SU-DHL-6 (cell line): ENCODE data around the gene CDC42BPA.

Experiments used
- H2AFZ ChIP-seq: fragments of 200-600 bp; sonication (generic); 2 replicates; pipeline ENCODE4 v1.6.1; 2014; ENCODE audit warnings: low read depth, mild to moderate bottlenecking, moderate library complexity, mixed read lengths, antibody characterized with exemption, low read length; ENCODE audit not compliant: severe bottlenecking
- H3F3A ChIP-seq: fragments of 200-600 bp; shearing (Covaris generic); 2 replicates; pipeline ENCODE4 v1.6.0; 2016; ENCODE audit warnings: antibody characterized with exemption, mild to moderate bottlenecking; ENCODE audit not compliant: insufficient read depth
- H3K27ac ChIP-seq: fragments of 200-600 bp; sonication (generic); 2 replicates; pipeline ENCODE4 v1.5.1; 2016; ENCODE audit warnings: low read depth, mild to moderate bottlenecking, low read length, moderate library complexity, mixed read lengths
- H3K27me3 ChIP-seq: fragments of 200-600 bp; sonication (generic), shearing (Covaris generic); 2 replicates; pipeline ENCODE4 v1.6.0; 2014; ENCODE audit warnings: mild to moderate bottlenecking, low read length
- H3K36me3 ChIP-seq: fragments of 200-600 bp; sonication (generic); 2 replicates; pipeline ENCODE4 v1.6.1; 2014; ENCODE audit warnings: mild to moderate bottlenecking, low read length, mixed read lengths
- H3K4me2 ChIP-seq: fragments of 300-600, 200-600 bp; shearing (Covaris generic), sonication (generic); 2 replicates; pipeline ENCODE4 v1.6.0; 2014; ENCODE audit warnings: low read length, low read depth, mild to moderate bottlenecking; ENCODE audit not compliant: poor library complexity, severe bottlenecking
- H3K4me3 ChIP-seq: fragments of 200-600 bp; sonication (generic); 2 replicates; pipeline ENCODE4 v1.5.1; 2014; ENCODE audit warnings: antibody characterized with exemption, low read length, mild to moderate bottlenecking, mixed read lengths; ENCODE audit not compliant: insufficient read depth, poor library complexity, severe bottlenecking
- H3K79me2 ChIP-seq: fragments of 200-600 bp; sonication (generic); 2 replicates; pipeline ENCODE4 v1.6.1; 2014; ENCODE audit warnings: mild to moderate bottlenecking, low read length, moderate library complexity; ENCODE audit not compliant: insufficient read depth
- H3K9ac ChIP-seq: fragments of 200-600 bp; sonication (generic); 2 replicates; pipeline ENCODE4 v1.7.0; 2014; ENCODE audit warnings: mild to moderate bottlenecking, low read length
- H3K9me2 ChIP-seq: fragments of 200-600 bp; sonication (generic); replicated peaks from 2 replicates; pipeline ENCODE4 v1.6.1; 2014; ENCODE audit warnings: low read length; ENCODE audit not compliant: insufficient read depth
- H3K9me3 ChIP-seq: fragments of 200-600 bp; sonication (generic); 2 replicates; pipeline ENCODE4 v1.6.1; 2014; ENCODE audit warnings: low read length, mixed read lengths; ENCODE audit not compliant: insufficient read depth
- H4K20me1 ChIP-seq: fragments of 200-600 bp; sonication (generic); 2 replicates; pipeline ENCODE4 v1.6.1; 2014; ENCODE audit warnings: low read depth, mild to moderate bottlenecking, antibody characterized with exemption, low read length, moderate library complexity, mixed read lengths
- EZH2phosphoT487 ChIP-seq: fragments of 200-600 bp; sonication (generic), shearing (Covaris generic); conservative IDR thresholded peaks from 2 replicates; pipeline ENCODE4 v1.6.1; 2018; ENCODE audit warnings: mild to moderate bottlenecking, antibody characterized with exemption, low read length, moderate library complexity, mixed read lengths
- TF ChIP-seq, protein P1 (sequence below): fragments of 200-600 bp; sonication (generic); IDR thresholded peaks from one replicate; pipeline ENCODE4 v1.5.1; 2017; ENCODE audit warnings: antibody characterized with exemption, mild to moderate bottlenecking, low read length, moderate library complexity; ENCODE audit not compliant: insufficient read depth, poor library complexity, severe bottlenecking

CDC42BPA gene

DNA sequence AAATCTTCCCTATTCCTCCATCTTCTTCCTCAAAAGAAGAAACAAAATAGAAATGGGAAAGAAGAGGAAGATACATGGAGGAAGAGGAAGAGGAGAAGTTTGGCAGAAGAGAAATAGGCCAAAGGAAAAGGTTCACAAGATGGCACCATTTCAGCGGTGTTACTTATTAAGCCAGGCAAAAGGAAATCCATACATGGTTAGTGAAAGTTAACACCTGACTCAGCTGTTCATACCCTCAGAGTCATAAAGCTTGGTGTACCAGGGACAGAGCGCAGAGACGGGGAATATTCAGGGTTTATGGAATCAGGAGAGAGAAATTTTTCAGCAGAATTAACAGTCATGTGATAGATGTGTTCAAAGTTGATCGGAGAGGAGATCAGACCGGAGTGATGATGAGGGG lies 307.6 kb downstream of the CDC42BPA start:
- Histone ChIP-seq H3K4me3 (no peak overlapping the region), H3K9me3 (no peaks in the 10 kb centered on the region), H2AFZ (no peak overlapping the region), H3K27ac (no peak overlapping the region), H3K36me3 (no peaks in the 10 kb centered on the region), H3K9ac (no peak overlapping the region), H3K79me2 (no peaks in the 10 kb centered on the region), H3K9me2 (no peaks in the 10 kb centered on the region), H3F3A (no peaks in the 10 kb centered on the region), H4K20me1 (no peaks in the 10 kb centered on the region), H3K27me3 (no peaks in the 10 kb centered on the region), H3K4me2 (no peak overlapping the region)
- TF ChIP-seq, protein P1, sequence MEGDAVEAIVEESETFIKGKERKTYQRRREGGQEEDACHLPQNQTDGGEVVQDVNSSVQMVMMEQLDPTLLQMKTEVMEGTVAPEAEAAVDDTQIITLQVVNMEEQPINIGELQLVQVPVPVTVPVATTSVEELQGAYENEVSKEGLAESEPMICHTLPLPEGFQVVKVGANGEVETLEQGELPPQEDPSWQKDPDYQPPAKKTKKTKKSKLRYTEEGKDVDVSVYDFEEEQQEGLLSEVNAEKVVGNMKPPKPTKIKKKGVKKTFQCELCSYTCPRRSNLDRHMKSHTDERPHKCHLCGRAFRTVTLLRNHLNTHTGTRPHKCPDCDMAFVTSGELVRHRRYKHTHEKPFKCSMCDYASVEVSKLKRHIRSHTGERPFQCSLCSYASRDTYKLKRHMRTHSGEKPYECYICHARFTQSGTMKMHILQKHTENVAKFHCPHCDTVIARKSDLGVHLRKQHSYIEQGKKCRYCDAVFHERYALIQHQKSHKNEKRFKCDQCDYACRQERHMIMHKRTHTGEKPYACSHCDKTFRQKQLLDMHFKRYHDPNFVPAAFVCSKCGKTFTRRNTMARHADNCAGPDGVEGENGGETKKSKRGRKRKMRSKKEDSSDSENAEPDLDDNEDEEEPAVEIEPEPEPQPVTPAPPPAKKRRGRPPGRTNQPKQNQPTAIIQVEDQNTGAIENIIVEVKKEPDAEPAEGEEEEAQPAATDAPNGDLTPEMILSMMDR: no peak
- TF ChIP-seq EZH2phosphoT487: no peak

DNA sequence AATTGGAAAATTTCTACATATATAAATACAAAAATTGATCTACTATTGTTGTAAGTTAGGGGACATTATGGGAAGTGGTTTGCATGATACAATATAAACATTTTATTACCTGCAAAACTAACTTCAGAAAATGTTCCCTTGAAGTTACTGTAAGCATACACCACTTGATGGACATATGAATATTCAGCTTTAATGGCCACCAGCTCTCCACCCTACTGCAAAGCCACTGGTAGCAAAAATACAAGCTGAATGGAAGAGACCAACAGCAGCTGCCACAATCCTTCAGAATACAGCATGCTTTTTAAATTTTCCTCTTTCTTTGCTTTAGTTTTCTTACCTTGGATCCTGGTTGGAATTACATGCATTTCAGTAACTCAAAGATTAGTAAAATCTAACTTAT lies 308.4 kb downstream of the CDC42BPA start:
- Histone ChIP-seq H3K4me2 (no peak overlapping the region), H4K20me1 (no peaks in the 10 kb centered on the region), H3K27me3 (no peaks in the 10 kb centered on the region), H2AFZ (no peak overlapping the region), H3F3A (no peaks in the 10 kb centered on the region), H3K4me3 (no peak overlapping the region), H3K9me3 (no peaks in the 10 kb centered on the region), H3K79me2 (no peaks in the 10 kb centered on the region), H3K9ac (no peak overlapping the region), H3K36me3 (no peaks in the 10 kb centered on the region), H3K27ac (no peak overlapping the region), H3K9me2 (no peaks in the 10 kb centered on the region)
- no peak for TF ChIP-seq EZH2phosphoT487
- TF ChIP-seq, protein P1: no peak

DNA sequence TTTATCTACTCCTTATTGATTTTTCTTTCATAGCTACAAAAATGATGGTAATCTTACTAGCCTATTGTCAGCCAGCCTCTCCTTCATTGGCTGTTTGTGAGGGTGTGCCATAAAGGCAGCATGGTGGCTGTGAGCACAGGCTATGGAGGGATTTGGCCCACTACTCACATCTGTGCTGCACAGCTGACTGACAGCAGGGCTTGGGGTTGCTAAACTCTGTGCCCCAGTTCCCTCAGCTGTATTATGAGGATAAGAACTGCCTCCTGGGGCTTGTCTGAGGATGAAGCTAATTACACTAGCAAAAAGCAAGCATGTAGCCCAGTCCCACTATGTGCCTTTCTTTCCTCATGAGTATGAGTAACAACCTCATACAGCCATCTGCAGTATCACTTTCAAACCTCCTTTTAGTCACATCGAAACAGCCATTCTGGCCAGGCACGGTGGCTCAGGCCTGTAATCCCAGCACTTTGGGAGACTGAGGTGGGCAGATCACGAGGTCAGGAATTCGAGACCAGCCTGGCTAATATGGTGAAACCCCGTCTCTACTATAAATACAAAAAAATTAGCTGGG lies 312.0 kb downstream of the CDC42BPA start:
- TF ChIP-seq, protein P1: no peak
- no peak for TF ChIP-seq EZH2phosphoT487

More for the DNA sequence above, 312.0 kb downstream of the CDC42BPA start:
- Histone ChIP-seq H4K20me1 (no peaks in the 10 kb centered on the region), H3K27me3 (no peaks in the 10 kb centered on the region), H3K9ac (no peak overlapping the region), H2AFZ (no peak overlapping the region), H3K9me2 (no peaks in the 10 kb centered on the region), H3K27ac (no peak overlapping the region), H3F3A (no peaks in the 10 kb centered on the region), H3K9me3 (no peaks in the 10 kb centered on the region), H3K4me2 (no peak overlapping the region), H3K4me3 (no peak overlapping the region), H3K79me2 (no peaks in the 10 kb centered on the region), H3K36me3 (no peaks in the 10 kb centered on the region)
